ENCODE measurements around the gene STK17A.

Gene STK17A

GRCh38 chr7:43612599-43613589 is 30.0 kb downstream of the STK17A start:
- H3K4me3 ChIP-seq (ENCODE audit: low read depth, low read length) = no peak overlapping the region
- no peak for TF ChIP-seq CTCF (conservative IDR thresholded peaks at IDR 0.05; ENCODE audit: low read depth, low read length)
- peak; percentile 59 for DNase-seq (ENCODE audit: low read depth)

GRCh38 chr7:43615558-43616145 is 32.7 kb downstream of the STK17A start:
- no peak for TF ChIP-seq CTCF (conservative IDR thresholded peaks at IDR 0.05; ENCODE audit: low read depth, low read length)
- H3K4me3 ChIP-seq (ENCODE audit: low read depth, low read length) = no peak overlapping the region
- DNase-seq (ENCODE audit: low read depth) = no peak

- DNase-seq (ENCODE audit: low read depth) = no peak
- H3K4me3 ChIP-seq (ENCODE audit: low read depth, low read length) = no peak overlapping the region
- TF ChIP-seq CTCF (conservative IDR thresholded peaks at IDR 0.05; ENCODE audit: low read depth, low read length) = no peak
Observed at GRCh38 chr7:43616977-43617376, 34.1 kb downstream of the STK17A start.

- TF ChIP-seq CTCF (conservative IDR thresholded peaks at IDR 0.05; ENCODE audit: low read depth, low read length) = no peak
- no peak for DNase-seq (ENCODE audit: low read depth)
- H3K4me3 ChIP-seq (ENCODE audit: low read depth, low read length) = no peak overlapping the region
Observed at GRCh38 chr7:43618073-43618472, 35.2 kb downstream of the STK17A start.

GRCh38 chr7:43619213-43620012 is 36.5 kb downstream of the STK17A start:
- H3K4me3 ChIP-seq (ENCODE audit: low read depth, low read length) = no peak overlapping the region
- TF ChIP-seq CTCF (conservative IDR thresholded peaks at IDR 0.05; ENCODE audit: low read depth, low read length) = no peak
- no peak for DNase-seq (ENCODE audit: low read depth)

GRCh38 chr7:43621729-43622448 is 39.0 kb downstream of the STK17A start:
- DNase-seq (ENCODE audit: low read depth) = peak; percentile 13
- H3K4me3 ChIP-seq (ENCODE audit: low read depth, low read length) = no peak overlapping the region
- no peak for TF ChIP-seq CTCF (conservative IDR thresholded peaks at IDR 0.05; ENCODE audit: low read depth, low read length)

Data from choroid plexus epithelial cell (primary cell).